HepG2 (cell line): Measurements from ENCODE around the gene TULP4. TPM values are rescaled to one million over a fixed set of nuclear protein-coding genes. Genes with fewer than 3 reads are reported as not detected.
A peak's percentile ranks its signal among the peaks of the same experiment; 100 is the strongest.

Source experiments
- CC2D1A ChIP-seq: sonication (generic); formaldehyde crosslinking; IDR thresholded peaks from 2 replicates; pipeline ENCODE4 v1.8.1; 2023; ENCODE audit warnings: mild to moderate bottlenecking, missing genetic modification reagents
- DNMT1 ChIP-seq: sonication (generic); formaldehyde crosslinking; IDR thresholded peaks from 2 replicates; pipeline ENCODE4 v1.5.1; 2020; ENCODE audit warnings: mild to moderate bottlenecking, missing genetic modification reagents
- FOXO1 ChIP-seq: sonication (generic); formaldehyde crosslinking; IDR thresholded peaks from 2 replicates; pipeline ENCODE4 v1.4.0; 2020; ENCODE audit warnings: missing genetic modification reagents
- KLF6 ChIP-seq: IDR thresholded peaks from 2 replicates; pipeline ENCODE4 v1.8.0; 2016; ENCODE audit warnings: missing biosample characterization, missing genetic modification reagents
- MED8 ChIP-seq: sonication (generic); formaldehyde crosslinking; IDR thresholded peaks from 2 replicates; pipeline ENCODE4 v1.8.1; 2023; ENCODE audit warnings: mild to moderate bottlenecking, missing genetic modification reagents; ENCODE audit not compliant: insufficient replicate concordance
- ZNF292 ChIP-seq: sonication (generic); formaldehyde crosslinking; IDR thresholded peaks from 2 replicates; pipeline ENCODE4 v1.8.1; 2022; ENCODE audit warnings: mild to moderate bottlenecking, low read depth, missing genetic modification reagents, borderline replicate concordance
- ZNF451 ChIP-seq: sonication (generic); formaldehyde crosslinking; IDR thresholded peaks from 2 replicates; pipeline ENCODE4 v1.5.0; 2020; ENCODE audit warnings: mild to moderate bottlenecking, missing genetic modification reagents
- ZNF572 ChIP-seq: sonication (generic); formaldehyde crosslinking; IDR thresholded peaks from 2 replicates; pipeline ENCODE4 v1.5.1; 2020; ENCODE audit warnings: mild to moderate bottlenecking, missing genetic modification reagents
- polyA plus RNA-seq, 8 experiments: library from polyadenylated mRNA; depleted of rRNA in 3 of 8; stranded (reverse) in 7 of 8; unstranded in 1 of 8; fragments of >200 nt; fragmentation: Illumina TruSeq in 4 of 8; extraction: Trizol in 4 of 8; gene quantifications; 2 replicates each; pipeline versions ENCODE4 v1.2.1 to v1.2.3, GENCODE V29; 2011 to 2016; ENCODE audit warnings: low read depth in 4 of 8, missing spikeins in 1 of 8, mixed read lengths in 1 of 8; ENCODE audit not compliant: insufficient read depth in 1 of 8
- total RNA-seq, 5 experiments: library from RNA; depleted of rRNA; stranded (reverse); fragments of >200 nt; fragmentation: Illumina TruSeq; extraction: Trizol; gene quantifications; 2 replicates each; pipeline ENCODE4 v1.2.3, GENCODE V29; 2016; ENCODE audit warnings: low read depth in 1 of 5
- TF ChIP-seq, protein P1 (sequence below): sonication (generic); formaldehyde crosslinking; IDR thresholded peaks from one replicate; pipeline ENCODE4 v1.5.1; 2020; ENCODE audit warnings: mild to moderate bottlenecking, missing genetic modification reagents; ENCODE audit errors: not compliant biosample characterization
- TF ChIP-seq, protein P2 (sequence below): sonication (generic); formaldehyde crosslinking; IDR thresholded peaks from 2 replicates; pipeline ENCODE4 v1.5.0; 2020; ENCODE audit warnings: missing genetic modification reagents
- TF ChIP-seq, protein P3 (sequence below): sonication (generic); formaldehyde crosslinking; IDR thresholded peaks from 2 replicates; pipeline ENCODE4 v1.4.0; 2020; ENCODE audit warnings: missing genetic modification reagents, borderline replicate concordance
- TF ChIP-seq, protein P4 (sequence below): IDR thresholded peaks from 2 replicates; pipeline ENCODE4 v1.6.1; 2012; ENCODE audit warnings: low read length, improper control_type of control experiment

The TULP4 gene
- total and polyA plus RNA-seq, 2 of the 13 experiments (the other 11 are each of a cell fraction or from before 2014, with no cell fraction given) = 21.1 to 122 TPM

DNA sequence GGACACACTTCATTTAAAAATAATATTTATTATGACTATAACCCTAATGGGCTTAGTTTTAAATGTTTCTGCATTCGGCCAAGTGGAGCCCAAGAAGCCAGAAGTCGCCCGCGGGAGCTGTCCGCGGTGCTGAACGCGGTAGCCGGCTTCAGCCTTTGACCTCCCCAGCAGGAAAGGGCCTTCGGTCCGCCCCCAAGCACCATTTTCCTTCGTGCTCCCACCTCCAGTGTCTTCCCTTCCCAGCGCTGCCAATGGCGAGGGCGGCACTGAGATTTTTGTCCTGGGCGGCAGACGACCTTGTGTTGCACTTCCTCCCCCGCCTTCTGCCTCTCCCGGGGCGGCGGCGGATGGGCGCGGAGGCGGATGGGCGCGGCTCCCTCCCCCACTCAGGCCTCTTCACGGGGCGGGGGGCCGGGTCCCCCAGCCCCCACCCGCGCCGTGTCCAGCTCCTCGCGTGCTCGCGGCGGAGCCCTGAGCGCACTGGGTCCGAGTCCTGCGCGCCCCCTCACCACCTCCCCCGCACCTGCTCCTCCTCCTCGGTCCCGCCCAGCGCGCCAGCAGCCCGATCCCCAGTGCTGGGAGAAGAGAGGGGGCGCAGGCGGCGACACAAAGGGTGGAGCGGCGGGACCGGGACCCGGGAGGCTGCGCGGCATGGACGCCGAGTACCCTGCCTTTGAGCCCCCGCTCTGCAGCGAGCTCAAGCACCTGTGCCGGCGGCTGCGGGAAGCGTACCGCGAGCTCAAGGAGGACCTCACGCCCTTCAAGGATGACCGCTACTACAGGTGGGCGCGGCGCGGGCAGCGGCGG, 224.0 kb downstream of the TULP4 start (continued):
- TF ChIP-seq, protein P1, sequence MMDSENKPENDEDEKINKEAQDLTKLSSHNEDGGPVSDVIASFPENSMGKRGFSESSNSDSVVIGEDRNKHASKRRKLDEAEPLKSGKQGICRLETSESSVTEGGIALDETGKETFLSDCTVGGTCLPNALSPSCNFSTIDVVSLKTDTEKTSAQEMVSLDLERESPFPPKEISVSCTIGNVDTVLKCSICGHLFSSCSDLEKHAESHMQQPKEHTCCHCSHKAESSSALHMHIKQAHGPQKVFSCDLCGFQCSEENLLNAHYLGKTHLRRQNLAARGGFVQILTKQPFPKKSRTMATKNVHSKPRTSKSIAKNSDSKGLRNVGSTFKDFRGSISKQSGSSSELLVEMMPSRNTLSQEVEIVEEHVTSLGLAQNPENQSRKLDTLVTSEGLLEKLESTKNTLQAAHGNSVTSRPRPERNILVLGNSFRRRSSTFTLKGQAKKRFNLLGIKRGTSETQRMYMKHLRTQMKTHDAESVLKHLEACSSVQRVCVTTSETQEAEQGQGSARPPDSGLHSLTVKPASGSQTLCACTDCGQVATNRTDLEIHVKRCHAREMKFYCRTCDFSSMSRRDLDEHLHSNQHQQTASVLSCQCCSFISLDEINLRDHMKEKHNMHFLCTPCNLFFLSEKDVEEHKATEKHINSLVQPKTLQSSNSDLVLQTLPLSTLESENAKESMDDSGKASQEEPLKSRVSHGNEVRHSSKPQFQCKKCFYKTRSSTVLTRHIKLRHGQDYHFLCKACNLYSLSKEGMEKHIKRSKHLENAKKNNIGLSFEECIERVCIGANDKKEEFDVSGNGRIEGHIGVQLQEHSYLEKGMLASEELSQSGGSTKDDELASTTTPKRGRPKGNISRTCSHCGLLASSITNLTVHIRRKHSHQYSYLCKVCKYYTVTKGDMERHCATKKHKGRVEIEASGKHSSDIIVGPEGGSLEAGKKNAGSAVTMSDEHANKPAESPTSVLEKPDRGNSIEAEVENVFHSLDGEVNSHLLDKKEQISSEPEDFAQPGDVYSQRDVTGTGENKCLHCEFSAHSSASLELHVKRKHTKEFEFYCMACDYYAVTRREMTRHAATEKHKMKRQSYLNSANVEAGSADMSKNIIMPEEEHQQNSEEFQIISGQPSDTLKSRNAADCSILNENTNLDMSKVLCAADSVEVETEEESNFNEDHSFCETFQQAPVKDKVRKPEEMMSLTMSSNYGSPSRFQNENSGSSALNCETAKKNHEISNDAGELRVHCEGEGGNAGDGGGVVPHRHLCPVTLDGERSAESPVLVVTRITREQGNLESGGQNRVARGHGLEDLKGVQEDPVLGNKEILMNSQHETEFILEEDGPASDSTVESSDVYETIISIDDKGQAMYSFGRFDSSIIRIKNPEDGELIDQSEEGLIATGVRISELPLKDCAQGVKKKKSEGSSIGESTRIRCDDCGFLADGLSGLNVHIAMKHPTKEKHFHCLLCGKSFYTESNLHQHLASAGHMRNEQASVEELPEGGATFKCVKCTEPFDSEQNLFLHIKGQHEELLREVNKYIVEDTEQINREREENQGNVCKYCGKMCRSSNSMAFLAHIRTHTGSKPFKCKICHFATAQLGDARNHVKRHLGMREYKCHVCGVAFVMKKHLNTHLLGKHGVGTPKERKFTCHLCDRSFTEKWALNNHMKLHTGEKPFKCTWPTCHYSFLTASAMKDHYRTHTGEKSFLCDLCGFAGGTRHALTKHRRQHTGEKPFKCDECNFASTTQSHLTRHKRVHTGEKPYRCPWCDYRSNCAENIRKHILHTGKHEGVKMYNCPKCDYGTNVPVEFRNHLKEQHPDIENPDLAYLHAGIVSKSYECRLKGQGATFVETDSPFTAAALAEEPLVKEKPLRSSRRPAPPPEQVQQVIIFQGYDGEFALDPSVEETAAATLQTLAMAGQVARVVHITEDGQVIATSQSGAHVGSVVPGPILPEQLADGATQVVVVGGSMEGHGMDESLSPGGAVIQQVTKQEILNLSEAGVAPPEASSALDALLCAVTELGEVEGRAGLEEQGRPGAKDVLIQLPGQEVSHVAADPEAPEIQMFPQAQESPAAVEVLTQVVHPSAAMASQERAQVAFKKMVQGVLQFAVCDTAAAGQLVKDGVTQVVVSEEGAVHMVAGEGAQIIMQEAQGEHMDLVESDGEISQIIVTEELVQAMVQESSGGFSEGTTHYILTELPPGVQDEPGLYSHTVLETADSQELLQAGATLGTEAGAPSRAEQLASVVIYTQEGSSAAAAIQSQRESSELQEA (CRISPR knock-in tag) = peak; percentile 82
- TF ChIP-seq ZNF292 (CRISPR knock-in tag) (no peak), DNMT1 (CRISPR knock-in tag) (no peak), FOXO1 (CRISPR knock-in tag) (peak; percentile 80), ZNF572 (CRISPR knock-in tag) (peak; percentile 65; the same call in 1 of the 2 replicates), MED8 (CRISPR knock-in tag) (no peak), ZNF451 (CRISPR knock-in tag) (peak; percentile 70), KLF6 (peak; percentile 100), CC2D1A (CRISPR knock-in tag) (0 out of 2 replicates have a peak, but pooled peaks have one; percentile 85)
- TF ChIP-seq, protein P2, sequence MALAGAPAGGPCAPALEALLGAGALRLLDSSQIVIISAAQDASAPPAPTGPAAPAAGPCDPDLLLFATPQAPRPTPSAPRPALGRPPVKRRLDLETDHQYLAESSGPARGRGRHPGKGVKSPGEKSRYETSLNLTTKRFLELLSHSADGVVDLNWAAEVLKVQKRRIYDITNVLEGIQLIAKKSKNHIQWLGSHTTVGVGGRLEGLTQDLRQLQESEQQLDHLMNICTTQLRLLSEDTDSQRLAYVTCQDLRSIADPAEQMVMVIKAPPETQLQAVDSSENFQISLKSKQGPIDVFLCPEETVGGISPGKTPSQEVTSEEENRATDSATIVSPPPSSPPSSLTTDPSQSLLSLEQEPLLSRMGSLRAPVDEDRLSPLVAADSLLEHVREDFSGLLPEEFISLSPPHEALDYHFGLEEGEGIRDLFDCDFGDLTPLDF = peak; percentile 91
- TF ChIP-seq, protein P3, sequence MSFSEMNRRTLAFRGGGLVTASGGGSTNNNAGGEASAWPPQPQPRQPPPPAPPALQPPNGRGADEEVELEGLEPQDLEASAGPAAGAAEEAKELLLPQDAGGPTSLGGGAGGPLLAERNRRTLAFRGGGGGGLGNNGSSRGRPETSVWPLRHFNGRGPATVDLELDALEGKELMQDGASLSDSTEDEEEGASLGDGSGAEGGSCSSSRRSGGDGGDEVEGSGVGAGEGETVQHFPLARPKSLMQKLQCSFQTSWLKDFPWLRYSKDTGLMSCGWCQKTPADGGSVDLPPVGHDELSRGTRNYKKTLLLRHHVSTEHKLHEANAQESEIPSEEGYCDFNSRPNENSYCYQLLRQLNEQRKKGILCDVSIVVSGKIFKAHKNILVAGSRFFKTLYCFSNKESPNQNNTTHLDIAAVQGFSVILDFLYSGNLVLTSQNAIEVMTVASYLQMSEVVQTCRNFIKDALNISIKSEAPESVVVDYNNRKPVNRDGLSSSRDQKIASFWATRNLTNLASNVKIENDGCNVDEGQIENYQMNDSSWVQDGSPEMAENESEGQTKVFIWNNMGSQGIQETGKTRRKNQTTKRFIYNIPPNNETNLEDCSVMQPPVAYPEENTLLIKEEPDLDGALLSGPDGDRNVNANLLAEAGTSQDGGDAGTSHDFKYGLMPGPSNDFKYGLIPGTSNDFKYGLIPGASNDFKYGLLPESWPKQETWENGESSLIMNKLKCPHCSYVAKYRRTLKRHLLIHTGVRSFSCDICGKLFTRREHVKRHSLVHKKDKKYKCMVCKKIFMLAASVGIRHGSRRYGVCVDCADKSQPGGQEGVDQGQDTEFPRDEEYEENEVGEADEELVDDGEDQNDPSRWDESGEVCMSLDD (CRISPR knock-in tag) = peak; percentile 83; the same call in 1 of the 2 replicates
- TF ChIP-seq, protein P4, sequence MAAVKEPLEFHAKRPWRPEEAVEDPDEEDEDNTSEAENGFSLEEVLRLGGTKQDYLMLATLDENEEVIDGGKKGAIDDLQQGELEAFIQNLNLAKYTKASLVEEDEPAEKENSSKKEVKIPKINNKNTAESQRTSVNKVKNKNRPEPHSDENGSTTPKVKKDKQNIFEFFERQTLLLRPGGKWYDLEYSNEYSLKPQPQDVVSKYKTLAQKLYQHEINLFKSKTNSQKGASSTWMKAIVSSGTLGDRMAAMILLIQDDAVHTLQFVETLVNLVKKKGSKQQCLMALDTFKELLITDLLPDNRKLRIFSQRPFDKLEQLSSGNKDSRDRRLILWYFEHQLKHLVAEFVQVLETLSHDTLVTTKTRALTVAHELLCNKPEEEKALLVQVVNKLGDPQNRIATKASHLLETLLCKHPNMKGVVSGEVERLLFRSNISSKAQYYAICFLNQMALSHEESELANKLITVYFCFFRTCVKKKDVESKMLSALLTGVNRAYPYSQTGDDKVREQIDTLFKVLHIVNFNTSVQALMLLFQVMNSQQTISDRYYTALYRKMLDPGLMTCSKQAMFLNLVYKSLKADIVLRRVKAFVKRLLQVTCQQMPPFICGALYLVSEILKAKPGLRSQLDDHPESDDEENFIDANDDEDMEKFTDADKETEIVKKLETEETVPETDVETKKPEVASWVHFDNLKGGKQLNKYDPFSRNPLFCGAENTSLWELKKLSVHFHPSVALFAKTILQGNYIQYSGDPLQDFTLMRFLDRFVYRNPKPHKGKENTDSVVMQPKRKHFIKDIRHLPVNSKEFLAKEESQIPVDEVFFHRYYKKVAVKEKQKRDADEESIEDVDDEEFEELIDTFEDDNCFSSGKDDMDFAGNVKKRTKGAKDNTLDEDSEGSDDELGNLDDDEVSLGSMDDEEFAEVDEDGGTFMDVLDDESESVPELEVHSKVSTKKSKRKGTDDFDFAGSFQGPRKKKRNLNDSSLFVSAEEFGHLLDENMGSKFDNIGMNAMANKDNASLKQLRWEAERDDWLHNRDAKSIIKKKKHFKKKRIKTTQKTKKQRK = no peak
